H1 (cell line): ENCODE data around the gene ZNF526. TPM values are rescaled to one million over a fixed set of nuclear protein-coding genes. Genes with fewer than 3 reads are reported as not detected.

Source experiments
- ASH2L ChIP-seq: fragments of 200-600, 300-600 bp; sonication (generic); IDR thresholded peaks from one replicate; pipeline ENCODE4 v1.7.1; 2017; ENCODE audit warnings: low read length
- BCL11A ChIP-seq, 2 experiments: IDR thresholded peaks; one replicate each; pipeline ENCODE4 v1.6.1; 2011; ENCODE audit warnings: low read depth in 2 of 2, low read length in 2 of 2, mild to moderate bottlenecking in 2 of 2
- CTBP2 ChIP-seq: IDR thresholded peaks from 2 replicates; pipeline ENCODE4 v1.7.0; 2011; ENCODE audit warnings: borderline replicate concordance, mild to moderate bottlenecking, moderate library complexity, mixed read lengths, low read length; ENCODE audit not compliant: insufficient read depth, insufficient read length
- EGR1 ChIP-seq: IDR thresholded peaks from 2 replicates; pipeline ENCODE4 v1.6.1; 2011; ENCODE audit warnings: low read depth, low read length, borderline replicate concordance
- EP300 ChIP-seq, 2 experiments: IDR thresholded peaks; 1 replicate in 1 of 2; 2 replicates in 1 of 2; pipeline ENCODE4 v1.6.1; 2011 to 2012; ENCODE audit warnings: low read depth in 2 of 2, low read length in 2 of 2, mild to moderate bottlenecking in 2 of 2, borderline replicate concordance in 1 of 2, inconsistent platforms in 1 of 2, moderate library complexity in 1 of 2
- EZH2 ChIP-seq: fragments of 200-600 bp; sonication (generic); IDR thresholded peaks from 2 replicates; pipeline ENCODE4 v1.7.1; 2012; ENCODE audit warnings: low read depth, mild to moderate bottlenecking, moderate library complexity, low read length, inconsistent platforms; ENCODE audit not compliant: severe bottlenecking
- NANOG ChIP-seq: IDR thresholded peaks from 2 replicates; pipeline ENCODE4 v1.6.1; 2011; ENCODE audit warnings: low read length, low read depth, mild to moderate bottlenecking, inconsistent platforms; ENCODE audit not compliant: insufficient read depth, poor library complexity, severe bottlenecking
- RBBP5 ChIP-seq: IDR thresholded peaks from 2 replicates; pipeline ENCODE4 v1.7.1; 2012; ENCODE audit warnings: low read depth, mild to moderate bottlenecking, inconsistent platforms, low read length, moderate library complexity, borderline replicate concordance
- RNF2 ChIP-seq: fragments of 200-900, 300-1000 bp; sonication (generic); IDR thresholded peaks from 2 replicates; pipeline ENCODE4 v1.7.1; 2016; ENCODE audit warnings: borderline replicate concordance, low read depth, mild to moderate bottlenecking, antibody characterized with exemption, low read length; ENCODE audit not compliant: poor library complexity, severe bottlenecking; ENCODE audit errors: missing control alignments
- SUZ12 ChIP-seq: fragments of 200-600 bp; sonication (generic); IDR thresholded peaks from 2 replicates; pipeline ENCODE4 v1.6.1; 2012; ENCODE audit warnings: mild to moderate bottlenecking, inconsistent platforms, low read length, moderate library complexity, mixed read lengths
- TCF12 ChIP-seq: IDR thresholded peaks from 2 replicates; pipeline ENCODE4 v1.6.1; 2011; ENCODE audit warnings: low read depth, mild to moderate bottlenecking, low read length
- ZNF274 ChIP-seq: IDR thresholded peaks from 2 replicates; pipeline ENCODE4 v1.7.0; 2012; ENCODE audit warnings: low read length, borderline replicate concordance; ENCODE audit errors: extremely low read depth
- polyA plus RNA-seq, 7 experiments: library from polyadenylated mRNA; depleted of rRNA in 3 of 7; stranded (reverse) in 5 of 7; unstranded in 2 of 7; fragments of >200 nt in 5 of 7; fragments of 200-250 nt in 2 of 7; gene quantifications; 1 replicate in 5 of 7; 2 replicates in 1 of 7; 4 replicates in 1 of 7; pipeline versions ENCODE4 v1.2.1 to v1.2.3, GENCODE V29; 2011 to 2013; ENCODE audit warnings: missing spikeins in 2 of 7, mixed read lengths in 2 of 7
- total RNA-seq: library from RNA; stranded (reverse); fragmentation: NEBNext Ultra II Directional; extraction: Animal tissue kit (Norgen Biotek cat#: 25700); gene quantifications from 2 replicates; pipeline ENCODE4 v1.2.1, GENCODE V29; 2021
- TF ChIP-seq, protein P1 (sequence below): IDR thresholded peaks from 2 replicates; pipeline ENCODE4 v1.6.1; 2012; ENCODE audit warnings: inconsistent platforms
- TF ChIP-seq, protein P2 (sequence below): IDR thresholded peaks from 2 replicates; pipeline ENCODE4 v1.6.1; 2012; ENCODE audit warnings: inconsistent platforms
- TF ChIP-seq, protein P3 (sequence below), 3 experiments: IDR thresholded peaks; 1 replicate in 2 of 3; 2 replicates in 1 of 3; pipeline versions ENCODE4 v1.5.1 to v1.6.1; 2011; ENCODE audit warnings: low read length in 3 of 3, mild to moderate bottlenecking in 3 of 3, inconsistent platforms in 2 of 3, low read depth in 1 of 3, moderate library complexity in 1 of 3; ENCODE audit not compliant: insufficient read depth in 1 of 3; ENCODE audit errors: control extremely low read depth in 1 of 3

Gene ZNF526
- total and polyA plus RNA-seq, 2 of the 8 experiments (the other 6 are each of a cell fraction or from before 2014, with no cell fraction given): 8.4 to 14.1 TPM

DNA sequence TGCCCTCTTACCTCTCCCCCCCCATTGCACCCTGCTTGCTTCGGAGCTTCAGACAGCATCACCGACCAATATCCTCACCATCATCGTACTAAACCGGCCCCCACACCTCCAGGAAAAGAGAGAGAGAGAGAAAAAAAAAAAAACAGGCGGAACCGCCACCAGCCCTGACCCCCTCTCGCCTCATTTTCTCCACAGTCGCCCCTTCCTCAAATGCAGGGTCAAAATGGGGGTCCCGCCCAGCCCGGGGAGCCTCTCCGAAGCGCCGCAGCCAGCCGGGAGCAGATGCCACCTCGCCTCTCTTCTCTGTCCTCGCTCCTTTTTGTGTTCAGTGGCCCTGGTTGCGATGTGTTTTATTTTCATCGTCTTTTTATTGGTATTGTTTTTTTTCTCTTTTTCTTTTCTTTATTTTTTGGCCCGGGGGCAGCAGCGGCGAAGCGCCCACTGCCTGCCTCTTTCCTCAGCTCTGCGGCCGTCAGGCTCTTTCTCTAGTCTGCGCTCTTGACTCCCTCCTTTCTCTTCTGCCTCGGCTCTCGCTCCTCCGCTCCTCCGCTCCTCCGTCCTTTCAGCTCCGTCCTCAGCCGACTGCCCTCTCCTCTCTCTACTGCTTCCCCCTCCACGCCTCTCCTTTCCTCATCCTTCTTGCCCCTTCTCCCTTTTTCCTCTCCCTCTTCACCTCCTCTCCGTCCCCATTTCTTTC is 44.0 kb upstream of the ZNF526 start (continued):
- TF ChIP-seq EZH2: peak; percentile 79
- no peak for TF ChIP-seq ZNF274
- no peak; the same call in 1 of the 2 replicates for TF ChIP-seq EGR1
- TF ChIP-seq ASH2L: peak; percentile 46
- TF ChIP-seq SUZ12: peak; percentile 82; the same call in 1 of the 2 replicates
- TF ChIP-seq, protein P1, sequence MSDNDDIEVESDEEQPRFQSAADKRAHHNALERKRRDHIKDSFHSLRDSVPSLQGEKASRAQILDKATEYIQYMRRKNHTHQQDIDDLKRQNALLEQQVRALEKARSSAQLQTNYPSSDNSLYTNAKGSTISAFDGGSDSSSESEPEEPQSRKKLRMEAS: no peak
- no peak for TF ChIP-seq TCF12
- TF ChIP-seq, protein P2, sequence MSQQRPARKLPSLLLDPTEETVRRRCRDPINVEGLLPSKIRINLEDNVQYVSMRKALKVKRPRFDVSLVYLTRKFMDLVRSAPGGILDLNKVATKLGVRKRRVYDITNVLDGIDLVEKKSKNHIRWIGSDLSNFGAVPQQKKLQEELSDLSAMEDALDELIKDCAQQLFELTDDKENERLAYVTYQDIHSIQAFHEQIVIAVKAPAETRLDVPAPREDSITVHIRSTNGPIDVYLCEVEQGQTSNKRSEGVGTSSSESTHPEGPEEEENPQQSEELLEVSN: no peak
- no peak for TF ChIP-seq NANOG
- TF ChIP-seq BCL11A (IDR thresholded peaks at IDR 0.05; ENCODE audit: low read depth in 2 of 2, low read length in 2 of 2): no peak
- TF ChIP-seq RNF2: peak; percentile 67
- TF ChIP-seq RBBP5: peak; percentile 36; the same call in 1 of the 2 replicates
- TF ChIP-seq, protein P3, sequence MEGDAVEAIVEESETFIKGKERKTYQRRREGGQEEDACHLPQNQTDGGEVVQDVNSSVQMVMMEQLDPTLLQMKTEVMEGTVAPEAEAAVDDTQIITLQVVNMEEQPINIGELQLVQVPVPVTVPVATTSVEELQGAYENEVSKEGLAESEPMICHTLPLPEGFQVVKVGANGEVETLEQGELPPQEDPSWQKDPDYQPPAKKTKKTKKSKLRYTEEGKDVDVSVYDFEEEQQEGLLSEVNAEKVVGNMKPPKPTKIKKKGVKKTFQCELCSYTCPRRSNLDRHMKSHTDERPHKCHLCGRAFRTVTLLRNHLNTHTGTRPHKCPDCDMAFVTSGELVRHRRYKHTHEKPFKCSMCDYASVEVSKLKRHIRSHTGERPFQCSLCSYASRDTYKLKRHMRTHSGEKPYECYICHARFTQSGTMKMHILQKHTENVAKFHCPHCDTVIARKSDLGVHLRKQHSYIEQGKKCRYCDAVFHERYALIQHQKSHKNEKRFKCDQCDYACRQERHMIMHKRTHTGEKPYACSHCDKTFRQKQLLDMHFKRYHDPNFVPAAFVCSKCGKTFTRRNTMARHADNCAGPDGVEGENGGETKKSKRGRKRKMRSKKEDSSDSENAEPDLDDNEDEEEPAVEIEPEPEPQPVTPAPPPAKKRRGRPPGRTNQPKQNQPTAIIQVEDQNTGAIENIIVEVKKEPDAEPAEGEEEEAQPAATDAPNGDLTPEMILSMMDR (IDR thresholded peaks at IDR 0.05; ENCODE audit: control extremely low read depth in 1 of 3, insufficient read depth in 1 of 3, low read depth in 1 of 3, low read length in 3 of 3): no peak
- TF ChIP-seq EP300 (IDR thresholded peaks at IDR 0.05; ENCODE audit: borderline replicate concordance in 1 of 2, low read depth in 2 of 2, low read length in 2 of 2): no peak
- peak; percentile 78 for TF ChIP-seq CTBP2
